MCF 10A (cell line): Measurements from ENCODE around the gene TFF2. TPM values are rescaled to one million over a fixed set of nuclear protein-coding genes. Genes with fewer than 3 reads are reported as not detected.

Source experiments
- BruUV-seq: library from RNA; stranded (reverse); fragments of 400-500 nt; replicated peaks from 2 replicates; lab custom pipeline; 2021; lab: Mats Ljungman, UMichigan
- CTCF ChIA-PET: fragments of 300-600 bp; sonication (Branson Sonifier 250); formaldehyde crosslinking; extraction: SDS; loops from one replicate; lab custom pipeline; 2021; ENCODE audit warnings: antibody characterized with exemption, inconsistent platforms; lab: Yijun Ruan, JAX
- POLR2A ChIA-PET: fragments of 300-600, 350-650 bp; sonication (Branson Sonifier 250); formaldehyde crosslinking; extraction: SDS; loops from one replicate; lab custom pipeline; 2020; ENCODE audit warnings: antibody characterized with exemption, inconsistent platforms; lab: Yijun Ruan, JAX
- DNase-seq: peaks from one replicate; pipeline ENCODE4 v3.0.0-alpha.2; 2018; ENCODE audit not compliant: unreplicated experiment
- H3K27ac Mint-ChIP-seq: one replicate; pipeline ENCODE4 v1.8.0; 2022; ENCODE audit warnings: mild to moderate bottlenecking, low read depth, mixed read lengths; ENCODE audit not compliant: unreplicated experiment
- H3K27me3 Mint-ChIP-seq: one replicate; pipeline ENCODE4 v1.8.0; 2022; ENCODE audit warnings: mixed read lengths; ENCODE audit not compliant: insufficient read depth, unreplicated experiment
- H3K36me3 Mint-ChIP-seq: one replicate; pipeline ENCODE4 v1.8.0; 2022; ENCODE audit warnings: mild to moderate bottlenecking, moderate library complexity, mixed read lengths; ENCODE audit not compliant: insufficient read depth, unreplicated experiment
- H3K4me1 Mint-ChIP-seq: one replicate; pipeline ENCODE4 v1.8.0; 2022; ENCODE audit warnings: mixed read lengths; ENCODE audit not compliant: insufficient read depth, unreplicated experiment
- H3K4me3 Mint-ChIP-seq: one replicate; pipeline ENCODE4 v1.8.0; 2022; ENCODE audit warnings: mild to moderate bottlenecking, moderate library complexity, mixed read lengths; ENCODE audit not compliant: unreplicated experiment
- H3K9me3 Mint-ChIP-seq: one replicate; pipeline ENCODE4 v1.8.0; 2022; ENCODE audit warnings: mixed read lengths; ENCODE audit not compliant: unreplicated experiment
- intact Hi-C: fragments of 100-400 bp; cut with micrococcal nuclease; formaldehyde crosslinking; loops from 2 replicates; pipeline ENCODE4 v1.14.1; 2022
- total RNA-seq: library from RNA; stranded (reverse); gene quantifications from 2 replicates; pipeline ENCODE4 v1.2.3, GENCODE V29; 2022
- TF ChIP-seq, protein P1 (sequence below): fragments of 200-600 bp; IDR thresholded peaks from one replicate; pipeline ENCODE4 v1.8.0; 2022; ENCODE audit warnings: antibody characterized with exemption, mild to moderate bottlenecking; ENCODE audit not compliant: unreplicated experiment

The TFF2 gene
- total RNA-seq, 1 experiment from 2014 or later: not detected

DNA sequence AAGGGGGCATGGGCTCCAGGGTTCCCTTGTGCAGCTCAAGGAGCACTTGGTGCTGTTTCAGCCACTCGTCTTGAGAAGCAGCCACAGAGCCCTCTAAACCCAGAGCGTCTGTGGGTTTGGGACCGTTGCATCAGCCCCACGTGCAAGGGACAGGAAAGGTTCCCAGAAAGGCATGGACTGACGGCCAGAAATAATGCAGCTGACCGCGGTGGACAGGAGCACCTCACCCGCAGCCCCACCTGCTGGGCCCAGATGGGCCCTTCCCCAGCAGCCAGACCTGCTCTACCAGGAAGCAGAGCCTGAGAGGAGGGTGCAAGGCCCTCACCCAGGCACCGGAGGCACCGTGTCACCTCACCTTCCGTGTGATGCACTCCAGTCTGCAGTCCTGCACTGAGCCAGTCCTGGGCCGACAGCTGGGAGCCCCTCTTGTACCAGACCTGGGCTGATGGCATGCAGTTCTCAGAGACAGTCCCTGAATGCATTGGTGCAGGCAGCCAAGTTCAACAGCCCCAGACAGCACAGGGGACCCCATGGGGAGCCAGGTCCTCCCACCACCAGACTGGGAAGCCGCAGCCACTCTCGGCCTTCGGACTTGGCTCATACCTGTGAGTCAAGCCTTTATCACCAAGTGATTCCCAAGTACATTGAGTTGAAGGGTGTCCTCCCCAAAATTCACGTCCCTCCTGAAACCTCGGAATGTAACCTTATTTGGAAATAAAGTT is 30.8 kb downstream of the TFF2 start:
- POLR2A ChIA-PET: no interaction called here
- Mint-ChIP-seq H3K4me1 (no peaks in the 10 kb centered on the region), H3K4me3 (no peak overlapping the region), H3K27me3 (peaks cover 48% of the 10 kb centered on the region), H3K36me3 (no peaks in the 10 kb centered on the region), H3K9me3 (no peaks in the 10 kb centered on the region), H3K27ac (no peak overlapping the region)
- DNase-seq: no peak
- TF ChIP-seq, protein P1, sequence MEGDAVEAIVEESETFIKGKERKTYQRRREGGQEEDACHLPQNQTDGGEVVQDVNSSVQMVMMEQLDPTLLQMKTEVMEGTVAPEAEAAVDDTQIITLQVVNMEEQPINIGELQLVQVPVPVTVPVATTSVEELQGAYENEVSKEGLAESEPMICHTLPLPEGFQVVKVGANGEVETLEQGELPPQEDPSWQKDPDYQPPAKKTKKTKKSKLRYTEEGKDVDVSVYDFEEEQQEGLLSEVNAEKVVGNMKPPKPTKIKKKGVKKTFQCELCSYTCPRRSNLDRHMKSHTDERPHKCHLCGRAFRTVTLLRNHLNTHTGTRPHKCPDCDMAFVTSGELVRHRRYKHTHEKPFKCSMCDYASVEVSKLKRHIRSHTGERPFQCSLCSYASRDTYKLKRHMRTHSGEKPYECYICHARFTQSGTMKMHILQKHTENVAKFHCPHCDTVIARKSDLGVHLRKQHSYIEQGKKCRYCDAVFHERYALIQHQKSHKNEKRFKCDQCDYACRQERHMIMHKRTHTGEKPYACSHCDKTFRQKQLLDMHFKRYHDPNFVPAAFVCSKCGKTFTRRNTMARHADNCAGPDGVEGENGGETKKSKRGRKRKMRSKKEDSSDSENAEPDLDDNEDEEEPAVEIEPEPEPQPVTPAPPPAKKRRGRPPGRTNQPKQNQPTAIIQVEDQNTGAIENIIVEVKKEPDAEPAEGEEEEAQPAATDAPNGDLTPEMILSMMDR: no peak
- BruUV-seq: no TSS peak
- CTCF ChIA-PET: interaction anchor here (0.5 kb wide), 1 partner anchor 8 kb away, joined by 3 read pairs; no protein-coding TSS in a partner anchor
- intact Hi-C loops: no loop called here

DNA sequence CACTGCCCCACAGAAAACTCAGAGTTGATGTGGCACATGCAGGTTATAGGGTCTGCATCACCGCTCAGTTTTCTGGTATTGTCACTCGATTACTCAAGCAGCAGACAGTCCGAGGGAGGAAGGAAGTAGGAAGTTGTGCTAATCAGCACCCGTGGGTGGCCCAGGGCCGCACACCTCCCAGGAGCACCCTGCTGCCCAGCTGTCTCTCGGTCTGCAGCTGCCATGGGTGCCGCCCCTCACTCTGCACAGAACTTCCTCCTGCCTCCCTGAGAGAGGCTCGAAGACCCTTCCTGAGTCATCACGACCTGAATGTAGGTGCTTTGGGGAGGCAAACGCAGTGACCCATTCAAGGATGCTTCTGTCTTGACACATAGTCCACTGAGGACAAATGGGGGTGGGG is 31.4 kb downstream of the TFF2 start:
- no peak for DNase-seq
- intact Hi-C loops: no loop called here
- BruUV-seq: no TSS peak
- TF ChIP-seq, protein P1: no peak
- no peaks in the 10 kb centered on the region for H3K9me3 Mint-ChIP-seq
- POLR2A ChIA-PET: no interaction called here
- no peak overlapping the region for H3K4me3 Mint-ChIP-seq
- CTCF ChIA-PET: interaction anchor here (0.5 kb wide), 1 partner anchor 9 kb away, joined by 3 read pairs; no protein-coding TSS in a partner anchor
- peaks cover 42% of the 10 kb centered on the region for H3K27me3 Mint-ChIP-seq
- H3K4me1 Mint-ChIP-seq: no peaks in the 10 kb centered on the region
- no peaks in the 10 kb centered on the region for H3K36me3 Mint-ChIP-seq
- no peak overlapping the region for H3K27ac Mint-ChIP-seq

DNA sequence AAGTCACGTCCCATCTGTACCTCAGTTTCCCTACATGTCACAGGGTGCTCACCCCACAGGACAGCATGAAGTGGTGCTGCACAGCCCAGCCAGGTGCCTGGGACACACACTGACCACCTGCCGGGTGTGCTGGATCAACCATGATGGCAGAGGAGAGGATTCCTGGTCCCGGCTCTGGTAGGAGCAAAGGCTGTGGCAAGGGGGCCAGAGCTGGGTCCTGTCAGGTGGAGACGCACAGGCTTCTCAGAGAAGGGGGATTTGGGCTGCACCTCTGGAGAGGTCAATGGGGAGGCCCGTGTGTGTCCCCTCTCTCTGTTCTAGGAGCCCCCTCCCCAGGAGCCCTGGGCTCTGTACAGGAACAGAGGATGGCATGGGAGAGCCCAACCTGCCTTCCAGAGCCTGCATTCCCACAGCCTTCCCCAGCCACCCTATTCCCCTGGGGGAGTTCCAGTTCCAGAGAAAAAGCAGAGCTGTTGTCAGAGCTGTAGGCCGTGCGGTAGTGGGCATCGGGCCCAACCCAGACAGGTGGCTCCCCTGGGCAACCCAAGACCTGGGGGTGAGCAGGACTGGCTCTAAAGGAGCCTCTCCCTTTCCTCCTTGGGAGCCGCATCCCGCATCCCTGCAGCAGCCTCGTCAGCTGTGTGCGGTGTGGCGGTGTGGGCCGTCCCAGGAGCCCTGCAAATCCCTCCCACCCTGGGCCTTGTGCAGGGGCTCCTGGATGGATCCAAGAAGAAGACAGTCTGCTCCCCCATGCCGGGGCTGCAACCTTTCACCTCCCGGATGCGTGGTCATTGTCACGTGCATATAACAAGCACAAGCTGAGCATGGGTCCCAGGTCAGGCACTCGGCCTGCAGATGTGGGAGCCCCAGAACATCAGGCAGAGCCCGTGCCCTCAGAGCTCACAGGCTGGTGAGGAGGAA is 32.7 kb downstream of the TFF2 start:
- intact Hi-C loops: no loop called here
- Mint-ChIP-seq H3K4me1 (no peaks in the 10 kb centered on the region), H3K9me3 (no peaks in the 10 kb centered on the region), H3K27ac (no peak overlapping the region), H3K27me3 (peaks cover 29% of the 10 kb centered on the region), H3K36me3 (no peaks in the 10 kb centered on the region), H3K4me3 (no peak overlapping the region)
- no peak for DNase-seq
- TF ChIP-seq, protein P1: no peak
- ChIA-PET CTCF (interaction anchor here (0.7 to 1.0 kb wide), 2 partner anchors 8 to 173 kb away, joined by 3 to 4 read pairs; no protein-coding TSS in a partner anchor), POLR2A (interaction anchor here (0.7 to 1.0 kb wide), 3 partner anchors 13 to 81 kb away, joined by 3 read pairs; no protein-coding TSS in a partner anchor)
- BruUV-seq: no TSS peak

DNA sequence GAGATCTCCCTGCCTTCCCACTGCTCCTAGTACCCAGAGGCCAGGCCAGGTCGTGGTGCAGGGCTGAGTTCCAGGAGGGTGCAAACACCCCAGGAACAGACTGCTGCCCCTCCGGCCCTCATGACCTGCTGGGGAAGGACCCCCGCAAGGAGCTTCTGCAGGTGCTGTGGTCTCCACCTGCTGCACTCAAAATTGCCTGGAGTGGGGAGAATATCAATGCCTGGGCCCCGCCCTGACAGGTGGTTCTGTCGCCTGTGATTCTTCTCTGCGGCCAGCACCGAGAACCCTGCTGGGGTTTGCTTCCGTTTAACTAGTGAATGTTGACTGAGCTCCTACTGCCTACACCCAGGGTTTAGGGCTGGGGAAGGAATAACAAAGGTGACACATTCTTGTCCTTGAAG is 33.5 kb downstream of the TFF2 start:
- Mint-ChIP-seq H3K27ac (no peak overlapping the region), H3K36me3 (no peaks in the 10 kb centered on the region), H3K4me1 (no peaks in the 10 kb centered on the region), H3K9me3 (no peaks in the 10 kb centered on the region), H3K4me3 (no peak overlapping the region), H3K27me3 (peaks cover 22% of the 10 kb centered on the region)
- POLR2A ChIA-PET: interaction anchor here (0.7 kb wide), 2 partner anchors 14 to 68 kb away, joined by 3 read pairs; no protein-coding TSS in a partner anchor
- TF ChIP-seq, protein P1: no peak
- CTCF ChIA-PET: interaction anchor here (0.7 to 1.0 kb wide), 3 partner anchors 9 to 172 kb away, joined by 3 to 4 read pairs (median 3); no protein-coding TSS in a partner anchor
- intact Hi-C loops: no loop called here
- DNase-seq: no peak
- BruUV-seq: no TSS peak
